DOHH2 (cell line): ENCODE results near the gene MEX3C.

ENCODE experiments used
- H3F3A ChIP-seq: fragments of 200-600 bp; sonication (generic), shearing (Covaris generic); 2 replicates; pipeline ENCODE4 v1.6.0; 2016; ENCODE audit warnings: antibody characterized with exemption, mild to moderate bottlenecking; ENCODE audit not compliant: control insufficient read depth, insufficient read depth
- H3K27ac ChIP-seq: fragments of 200-600 bp; sonication (generic); 2 replicates; pipeline ENCODE4 v1.5.1; 2014; ENCODE audit warnings: low read depth, mild to moderate bottlenecking, low read length, moderate library complexity
- H3K27me3 ChIP-seq: fragments of 200-600 bp; sonication (generic); 2 replicates; pipeline ENCODE4 v1.6.1; 2014; ENCODE audit warnings: mild to moderate bottlenecking, low read length, mixed read lengths; ENCODE audit not compliant: control insufficient read depth
- H3K36me3 ChIP-seq: fragments of 200-600 bp; sonication (generic); 2 replicates; pipeline ENCODE4 v1.6.1; 2014; ENCODE audit warnings: mild to moderate bottlenecking, low read length, moderate library complexity, mixed read lengths; ENCODE audit not compliant: control insufficient read depth
- H3K4me1 ChIP-seq: fragments of 200-600 bp; sonication (generic); 2 replicates; pipeline ENCODE4 v1.6.1; 2014; ENCODE audit warnings: mild to moderate bottlenecking, low read length, mixed read lengths; ENCODE audit not compliant: control insufficient read depth
- H3K4me2 ChIP-seq: fragments of 200-600 bp; sonication (generic); 2 replicates; pipeline ENCODE4 v1.6.0; 2014; ENCODE audit warnings: mild to moderate bottlenecking, low read length, moderate library complexity
- H3K4me3 ChIP-seq: fragments of 200-600 bp; sonication (generic); 2 replicates; pipeline ENCODE4 v1.5.1; 2014; ENCODE audit warnings: mild to moderate bottlenecking, low read length, mixed read lengths
- H3K79me2 ChIP-seq: fragments of 200-600 bp; sonication (generic); 2 replicates; pipeline ENCODE4 v1.6.1; 2014; ENCODE audit warnings: mild to moderate bottlenecking, low read length, mixed read lengths; ENCODE audit not compliant: control insufficient read depth
- H3K9me2 ChIP-seq: fragments of 200-600 bp; sonication (generic); replicated peaks from 2 replicates; pipeline ENCODE4 v1.6.1; 2014; ENCODE audit warnings: mild to moderate bottlenecking, low read length, mixed read lengths; ENCODE audit not compliant: control insufficient read depth
- H3K9me3 ChIP-seq: fragments of 200-600 bp; sonication (generic); 2 replicates; pipeline ENCODE4 v1.6.1; 2014; ENCODE audit warnings: antibody characterized with exemption, low read length, mixed read lengths; ENCODE audit not compliant: control insufficient read depth, insufficient read depth
- H4K20me1 ChIP-seq: fragments of 200-600 bp; sonication (generic); 2 replicates; pipeline ENCODE4 v1.6.0; 2014; ENCODE audit warnings: low read depth, mild to moderate bottlenecking, antibody characterized with exemption, low read length, moderate library complexity; ENCODE audit not compliant: control insufficient read depth, insufficient read depth
- CTCF ChIP-seq: fragments of 200-600 bp; sonication (generic); IDR thresholded peaks from one replicate; pipeline ENCODE4 v1.5.1; 2014; ENCODE audit warnings: antibody characterized with exemption, mild to moderate bottlenecking, low read depth, low read length; ENCODE audit not compliant: poor library complexity, severe bottlenecking
- EZH2phosphoT487 ChIP-seq: fragments of 200-600 bp; sonication (generic); IDR thresholded peaks from 2 replicates; pipeline ENCODE4 v1.6.1; 2017; ENCODE audit warnings: borderline replicate concordance, mild to moderate bottlenecking, antibody characterized with exemption, low read length, moderate library complexity, mixed read lengths

The MEX3C gene

GRCh38 chr18:51146909-51147308, 50.6 kb downstream of the MEX3C start:
- Histone ChIP-seq H3K27me3 (peaks cover 12% of the 10 kb centered on the region; the same call in 1 of the 2 replicates), H3K4me1 (peaks cover 3% of the 10 kb centered on the region), H3K4me3 (no peak overlapping the region), H3K79me2 (no peaks in the 10 kb centered on the region), H3K4me2 (no peak overlapping the region), H4K20me1 (no peaks in the 10 kb centered on the region), H3F3A (no peaks in the 10 kb centered on the region), H3K36me3 (no peaks in the 10 kb centered on the region), H3K27ac (no peak overlapping the region), H3K9me2 (no peaks in the 10 kb centered on the region), H3K9me3 (no peaks in the 10 kb centered on the region)
- TF ChIP-seq EZH2phosphoT487 (no peak), CTCF (no peak)

- Histone ChIP-seq H3K9me3 (no peaks in the 10 kb centered on the region), H3F3A (no peaks in the 10 kb centered on the region), H3K79me2 (no peaks in the 10 kb centered on the region), H3K4me1 (no peaks in the 10 kb centered on the region), H3K4me3 (no peak overlapping the region), H3K36me3 (no peaks in the 10 kb centered on the region), H4K20me1 (no peaks in the 10 kb centered on the region), H3K27ac (no peak overlapping the region), H3K4me2 (no peak overlapping the region), H3K27me3 (peaks cover 3% of the 10 kb centered on the region; the same call in 1 of the 2 replicates), H3K9me2 (no peaks in the 10 kb centered on the region)
- TF ChIP-seq EZH2phosphoT487, result no peak
- no peak for TF ChIP-seq CTCF
Measured at GRCh38 chr18:51138936-51139335, 58.5 kb downstream of the MEX3C start.

GRCh38 chr18:51137891-51138290, 59.6 kb downstream of the MEX3C start:
- H3K36me3 ChIP-seq, result no peaks in the 10 kb centered on the region
- no peak overlapping the region for H3K4me2 ChIP-seq
- H3F3A ChIP-seq, result no peaks in the 10 kb centered on the region

More at GRCh38 chr18:51137891-51138290, 59.6 kb downstream of the MEX3C start:
- H3K79me2 ChIP-seq, result no peaks in the 10 kb centered on the region
- no peak overlapping the region for H3K27ac ChIP-seq
- H3K9me3 ChIP-seq, result no peaks in the 10 kb centered on the region
- no peak overlapping the region for H3K4me3 ChIP-seq
- H3K27me3 ChIP-seq, result peaks cover 3% of the 10 kb centered on the region; the same call in 1 of the 2 replicates
- no peak for TF ChIP-seq EZH2phosphoT487
- TF ChIP-seq CTCF, result no peak
- H3K9me2 ChIP-seq, result no peaks in the 10 kb centered on the region
- H3K4me1 ChIP-seq, result no peaks in the 10 kb centered on the region
- H4K20me1 ChIP-seq, result no peaks in the 10 kb centered on the region
